GM23338 (cell line): ENCODE measurements around the gene TPK1. TPM values are rescaled to one million over a fixed set of nuclear protein-coding genes. Genes with fewer than 3 reads are reported as not detected.

Experiments used
- ATAC-seq: fragments of 200-7000 bp; cut with Tn5 transposase; 3 replicates; pipeline ENCODE4 v1.9.1; 2020
- DNase-seq: peaks from one replicate; pipeline ENCODE4 v3.0.0-alpha.2; 2015; ENCODE audit warnings: low spot score
- H2AFZ ChIP-seq: fragments of 200-600 bp; sonication (generic); 2 replicates; pipeline ENCODE4 v1.8.0; 2016; ENCODE audit warnings: antibody characterized with exemption, mild to moderate bottlenecking, moderate library complexity
- H3F3A ChIP-seq: fragments of 200-600 bp; sonication (generic); replicated peaks from 2 replicates; pipeline ENCODE4 v1.8.0; 2017; ENCODE audit warnings: antibody characterized with exemption, mixed run types, low read depth
- H3K27ac ChIP-seq: fragments of 200-600 bp; sonication (generic); 2 replicates; pipeline ENCODE4 v1.6.1; 2016; ENCODE audit warnings: low read depth
- H3K27me3 ChIP-seq: fragments of 200-600 bp; sonication (generic); 2 replicates; pipeline ENCODE4 v1.8.0; 2016; ENCODE audit warnings: mild to moderate bottlenecking, mixed run types, moderate library complexity; ENCODE audit not compliant: insufficient read depth
- H3K36me3 ChIP-seq: fragments of 200-600 bp; sonication (generic); 2 replicates; pipeline ENCODE4 v1.8.0; 2016; ENCODE audit warnings: mild to moderate bottlenecking; ENCODE audit not compliant: insufficient read depth
- H3K4me1 ChIP-seq: fragments of 200-600 bp; sonication (generic); 2 replicates; pipeline ENCODE4 v1.8.0; 2016; ENCODE audit warnings: mild to moderate bottlenecking, moderate library complexity; ENCODE audit not compliant: insufficient read depth
- H3K4me2 ChIP-seq: fragments of 200-600 bp; sonication (generic); 2 replicates; pipeline ENCODE4 v1.7.1; 2017; ENCODE audit warnings: mixed run types
- H3K4me3 ChIP-seq: fragments of 200-600 bp; sonication (generic); 2 replicates; pipeline ENCODE4 v1.6.1; 2016; ENCODE audit warnings: mixed run types
- H3K79me2 ChIP-seq: fragments of 200-600 bp; sonication (generic); replicated peaks from 2 replicates; pipeline ENCODE4 v1.8.0; 2017; ENCODE audit warnings: mild to moderate bottlenecking; ENCODE audit not compliant: insufficient read depth
- H3K9me2 ChIP-seq: fragments of 200-600 bp; sonication (generic); 2 replicates; pipeline ENCODE4 v1.8.0; 2017; ENCODE audit not compliant: insufficient read depth
- H4K20me1 ChIP-seq: fragments of 200-600 bp; sonication (generic); replicated peaks from 2 replicates; pipeline ENCODE4 v1.8.0; 2017; ENCODE audit warnings: mild to moderate bottlenecking; ENCODE audit not compliant: insufficient read depth
- H3K27ac Mint-ChIP-seq: 2 replicates; pipeline ENCODE4 v1.8.0; 2020; ENCODE audit warnings: inconsistent platforms, mild to moderate bottlenecking, moderate library complexity, mixed read lengths
- H3K27me3 Mint-ChIP-seq: 3 replicates; pipeline ENCODE4 v1.8.0; 2022; ENCODE audit warnings: low read depth, mild to moderate bottlenecking, moderate library complexity, mixed read lengths, inconsistent platforms; ENCODE audit not compliant: insufficient read depth, poor library complexity
- H3K36me3 Mint-ChIP-seq: 3 replicates; pipeline ENCODE4 v1.8.0; 2021; ENCODE audit warnings: low read depth, mild to moderate bottlenecking, inconsistent platforms, moderate library complexity, mixed read lengths
- H3K4me1 Mint-ChIP-seq: 3 replicates; pipeline ENCODE4 v1.8.0; 2020; ENCODE audit warnings: mild to moderate bottlenecking, inconsistent platforms, mixed read lengths
- H3K4me3 Mint-ChIP-seq: 3 replicates; pipeline ENCODE4 v1.8.0; 2021; ENCODE audit warnings: moderate library complexity, mild to moderate bottlenecking, inconsistent platforms, mixed read lengths
- H3K9me3 Mint-ChIP-seq: 3 replicates; pipeline ENCODE4 v1.8.0; 2020; ENCODE audit warnings: moderate library complexity, mild to moderate bottlenecking, inconsistent platforms, mixed read lengths
- CREB1 ChIP-seq: fragments of 250-450 bp; sonication (Bioruptor Pico); IDR thresholded peaks from 2 replicates; pipeline ENCODE4 v1.5.0; 2020; ENCODE audit warnings: low read depth, mild to moderate bottlenecking, moderate library complexity
- ETS1 ChIP-seq: IDR thresholded peaks from 2 replicates; pipeline ENCODE4 v1.6.1; 2016; ENCODE audit warnings: antibody characterized with exemption
- EZH2 ChIP-seq: fragments of 200-600 bp; sonication (generic); IDR thresholded peaks from one replicate; pipeline ENCODE4 v1.8.0; 2017; ENCODE audit warnings: antibody characterized with exemption, mild to moderate bottlenecking, low read depth; ENCODE audit not compliant: unreplicated experiment
- EZH2phosphoT487 ChIP-seq: fragments of 200-600 bp; sonication (generic); IDR thresholded peaks from one replicate; pipeline ENCODE4 v1.8.1; 2018; ENCODE audit warnings: antibody characterized with exemption; ENCODE audit not compliant: unreplicated experiment
- JUNB ChIP-seq: IDR thresholded peaks from one replicate; pipeline ENCODE4 v1.6.1; 2016; ENCODE audit warnings: antibody characterized with exemption; ENCODE audit not compliant: unreplicated experiment
- NANOG ChIP-seq: IDR thresholded peaks from 2 replicates; pipeline ENCODE4 v1.6.1; 2016; ENCODE audit warnings: antibody characterized with exemption, borderline replicate concordance
- POLR2AphosphoS5 ChIP-seq: IDR thresholded peaks from 2 replicates; pipeline ENCODE4 v1.6.1; 2016; ENCODE audit warnings: antibody characterized with exemption, low read depth
- STAT1 ChIP-seq: IDR thresholded peaks from one replicate; pipeline ENCODE4 v1.6.1; 2016; ENCODE audit warnings: antibody characterized with exemption; ENCODE audit not compliant: unreplicated experiment
- ZNF331 ChIP-seq: fragments of 250-450 bp; sonication (Bioruptor Pico); IDR thresholded peaks from 2 replicates; pipeline ENCODE4 v1.5.0; 2020; ENCODE audit warnings: low read depth, mild to moderate bottlenecking, moderate library complexity
- polyA plus RNA-seq: library from polyadenylated mRNA; unstranded; fragments of >200 nt; fragmentation: Nextera tagmentation; extraction: Ambion mirVana; gene quantifications from 2 replicates; pipeline ENCODE4 v1.2.1, GENCODE V29; 2016
- total RNA-seq: library from RNA; depleted of rRNA; stranded (reverse); fragments of >200 nt; shearing (Covaris generic); gene quantifications from 2 replicates; pipeline ENCODE4 v1.2.3, GENCODE V29; 2014
- TF ChIP-seq, protein P1 (sequence below): fragments of 250-450 bp; sonication (Bioruptor Pico); IDR thresholded peaks from 2 replicates; pipeline ENCODE4 v1.5.0; 2020; ENCODE audit warnings: mild to moderate bottlenecking, moderate library complexity
- TF ChIP-seq, protein P2 (sequence below): IDR thresholded peaks from one replicate; pipeline ENCODE4 v1.6.1; 2018; ENCODE audit warnings: antibody characterized with exemption; ENCODE audit not compliant: unreplicated experiment
- TF ChIP-seq, protein P3 (sequence below), 2 experiments: fragments of 200-600 bp in 1 of 2; sonication (generic) in 1 of 2; conservative IDR thresholded peaks; 2 replicates each; pipeline versions ENCODE4 v1.5.1 to v1.6.1; 2016 to 2017; ENCODE audit warnings: antibody characterized with exemption in 2 of 2, low read depth in 2 of 2, mild to moderate bottlenecking in 2 of 2, moderate library complexity in 1 of 2

TPK1 gene
- total and polyA plus RNA-seq, 2 experiments from 2014 or later, result 2.6 to 2.9 TPM

- TF ChIP-seq, protein P1, sequence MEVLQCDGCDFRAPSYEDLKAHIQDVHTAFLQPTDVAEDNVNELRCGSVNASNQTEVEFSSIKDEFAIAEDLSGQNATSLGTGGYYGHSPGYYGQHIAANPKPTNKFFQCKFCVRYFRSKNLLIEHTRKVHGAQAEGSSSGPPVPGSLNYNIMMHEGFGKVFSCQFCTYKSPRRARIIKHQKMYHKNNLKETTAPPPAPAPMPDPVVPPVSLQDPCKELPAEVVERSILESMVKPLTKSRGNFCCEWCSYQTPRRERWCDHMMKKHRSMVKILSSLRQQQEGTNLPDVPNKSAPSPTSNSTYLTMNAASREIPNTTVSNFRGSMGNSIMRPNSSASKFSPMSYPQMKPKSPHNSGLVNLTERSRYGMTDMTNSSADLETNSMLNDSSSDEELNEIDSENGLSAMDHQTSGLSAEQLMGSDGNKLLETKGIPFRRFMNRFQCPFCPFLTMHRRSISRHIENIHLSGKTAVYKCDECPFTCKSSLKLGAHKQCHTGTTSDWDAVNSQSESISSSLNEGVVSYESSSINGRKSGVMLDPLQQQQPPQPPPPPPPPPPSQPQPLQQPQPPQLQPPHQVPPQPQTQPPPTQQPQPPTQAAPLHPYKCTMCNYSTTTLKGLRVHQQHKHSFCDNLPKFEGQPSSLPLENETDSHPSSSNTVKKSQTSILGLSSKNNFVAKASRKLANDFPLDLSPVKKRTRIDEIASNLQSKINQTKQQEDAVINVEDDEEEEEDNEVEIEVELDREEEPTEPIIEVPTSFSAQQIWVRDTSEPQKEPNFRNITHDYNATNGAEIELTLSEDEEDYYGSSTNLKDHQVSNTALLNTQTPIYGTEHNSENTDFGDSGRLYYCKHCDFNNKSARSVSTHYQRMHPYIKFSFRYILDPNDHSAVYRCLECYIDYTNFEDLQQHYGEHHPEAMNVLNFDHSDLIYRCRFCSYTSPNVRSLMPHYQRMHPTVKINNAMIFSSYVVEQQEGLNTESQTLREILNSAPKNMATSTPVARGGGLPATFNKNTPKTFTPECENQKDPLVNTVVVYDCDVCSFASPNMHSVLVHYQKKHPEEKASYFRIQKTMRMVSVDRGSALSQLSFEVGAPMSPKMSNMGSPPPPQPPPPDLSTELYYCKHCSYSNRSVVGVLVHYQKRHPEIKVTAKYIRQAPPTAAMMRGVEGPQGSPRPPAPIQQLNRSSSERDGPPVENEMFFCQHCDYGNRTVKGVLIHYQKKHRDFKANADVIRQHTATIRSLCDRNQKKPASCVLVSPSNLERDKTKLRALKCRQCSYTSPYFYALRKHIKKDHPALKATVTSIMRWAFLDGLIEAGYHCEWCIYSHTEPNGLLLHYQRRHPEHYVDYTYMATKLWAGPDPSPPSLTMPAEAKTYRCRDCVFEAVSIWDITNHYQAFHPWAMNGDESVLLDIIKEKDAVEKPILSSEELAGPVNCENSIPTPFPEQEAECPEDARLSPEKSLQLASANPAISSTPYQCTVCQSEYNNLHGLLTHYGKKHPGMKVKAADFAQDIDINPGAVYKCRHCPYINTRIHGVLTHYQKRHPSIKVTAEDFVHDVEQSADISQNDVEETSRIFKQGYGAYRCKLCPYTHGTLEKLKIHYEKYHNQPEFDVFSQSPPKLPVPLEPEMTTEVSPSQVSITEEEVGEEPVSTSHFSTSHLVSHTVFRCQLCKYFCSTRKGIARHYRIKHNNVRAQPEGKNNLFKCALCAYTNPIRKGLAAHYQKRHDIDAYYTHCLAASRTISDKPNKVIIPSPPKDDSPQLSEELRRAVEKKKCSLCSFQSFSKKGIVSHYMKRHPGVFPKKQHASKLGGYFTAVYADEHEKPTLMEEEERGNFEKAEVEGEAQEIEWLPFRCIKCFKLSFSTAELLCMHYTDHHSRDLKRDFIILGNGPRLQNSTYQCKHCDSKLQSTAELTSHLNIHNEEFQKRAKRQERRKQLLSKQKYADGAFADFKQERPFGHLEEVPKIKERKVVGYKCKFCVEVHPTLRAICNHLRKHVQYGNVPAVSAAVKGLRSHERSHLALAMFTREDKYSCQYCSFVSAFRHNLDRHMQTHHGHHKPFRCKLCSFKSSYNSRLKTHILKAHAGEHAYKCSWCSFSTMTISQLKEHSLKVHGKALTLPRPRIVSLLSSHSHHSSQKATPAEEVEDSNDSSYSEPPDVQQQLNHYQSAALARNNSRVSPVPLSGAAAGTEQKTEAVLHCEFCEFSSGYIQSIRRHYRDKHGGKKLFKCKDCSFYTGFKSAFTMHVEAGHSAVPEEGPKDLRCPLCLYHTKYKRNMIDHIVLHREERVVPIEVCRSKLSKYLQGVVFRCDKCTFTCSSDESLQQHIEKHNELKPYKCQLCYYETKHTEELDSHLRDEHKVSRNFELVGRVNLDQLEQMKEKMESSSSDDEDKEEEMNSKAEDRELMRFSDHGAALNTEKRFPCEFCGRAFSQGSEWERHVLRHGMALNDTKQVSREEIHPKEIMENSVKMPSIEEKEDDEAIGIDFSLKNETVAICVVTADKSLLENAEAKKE (CRISPR knock-in tag), result no peak
- no peak for TF ChIP-seq JUNB
- no peak for TF ChIP-seq STAT1
- TF ChIP-seq ETS1, result no peak
- TF ChIP-seq POLR2AphosphoS5, result no peak
- no peak for TF ChIP-seq NANOG
- TF ChIP-seq CREB1, result no peak
Measured at GRCh38 chr7:144671429-144671828, 164.4 kb downstream of the TPK1 start (continued).

DNA sequence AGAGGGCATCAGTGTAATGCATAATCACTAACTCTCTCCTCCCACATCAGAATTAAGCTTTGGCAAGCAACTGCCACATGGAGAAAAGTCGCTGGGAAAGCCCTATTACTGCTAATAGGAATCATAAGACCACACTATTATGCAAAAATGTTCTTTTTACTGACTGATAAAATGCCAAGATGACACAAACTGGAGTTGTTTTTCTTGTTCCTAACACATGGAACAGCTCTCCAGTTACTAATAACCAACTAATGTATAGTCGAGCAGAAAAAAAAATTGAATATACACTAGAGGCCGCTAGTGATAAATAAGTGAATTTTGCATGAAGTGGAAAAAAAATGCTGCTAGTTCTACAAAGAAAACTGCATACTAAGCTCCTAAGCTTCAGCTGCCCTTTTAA is 165.6 kb downstream of the TPK1 start:
- Mint-ChIP-seq H3K27ac (no peak overlapping the region), H3K4me1 (peaks cover 19% of the 10 kb centered on the region; the same call in 2 of the 3 replicates), H3K4me3 (no peak overlapping the region), H3K27me3 (no peaks in the 10 kb centered on the region), H3K36me3 (no peaks in the 10 kb centered on the region), H3K9me3 (no peaks in the 10 kb centered on the region)
- DNase-seq, result peak; percentile 21
- no peaks in the 10 kb centered on the region for H3K9me2 ChIP-seq
- no peak overlapping the region for H3K4me3 ChIP-seq
- no peak overlapping the region for H2AFZ ChIP-seq
- no peaks in the 10 kb centered on the region for H3K27me3 ChIP-seq
- H3K27ac ChIP-seq, result no peak overlapping the region
- H3K36me3 ChIP-seq, result no peaks in the 10 kb centered on the region
- peaks cover 19% of the 10 kb centered on the region for H3K4me1 ChIP-seq
- no peak for ATAC-seq
- H4K20me1 ChIP-seq, result no peaks in the 10 kb centered on the region
- H3K4me2 ChIP-seq, result no peak overlapping the region
- no peaks in the 10 kb centered on the region for H3F3A ChIP-seq
- no peaks in the 10 kb centered on the region for H3K79me2 ChIP-seq
- TF ChIP-seq, protein P2, sequence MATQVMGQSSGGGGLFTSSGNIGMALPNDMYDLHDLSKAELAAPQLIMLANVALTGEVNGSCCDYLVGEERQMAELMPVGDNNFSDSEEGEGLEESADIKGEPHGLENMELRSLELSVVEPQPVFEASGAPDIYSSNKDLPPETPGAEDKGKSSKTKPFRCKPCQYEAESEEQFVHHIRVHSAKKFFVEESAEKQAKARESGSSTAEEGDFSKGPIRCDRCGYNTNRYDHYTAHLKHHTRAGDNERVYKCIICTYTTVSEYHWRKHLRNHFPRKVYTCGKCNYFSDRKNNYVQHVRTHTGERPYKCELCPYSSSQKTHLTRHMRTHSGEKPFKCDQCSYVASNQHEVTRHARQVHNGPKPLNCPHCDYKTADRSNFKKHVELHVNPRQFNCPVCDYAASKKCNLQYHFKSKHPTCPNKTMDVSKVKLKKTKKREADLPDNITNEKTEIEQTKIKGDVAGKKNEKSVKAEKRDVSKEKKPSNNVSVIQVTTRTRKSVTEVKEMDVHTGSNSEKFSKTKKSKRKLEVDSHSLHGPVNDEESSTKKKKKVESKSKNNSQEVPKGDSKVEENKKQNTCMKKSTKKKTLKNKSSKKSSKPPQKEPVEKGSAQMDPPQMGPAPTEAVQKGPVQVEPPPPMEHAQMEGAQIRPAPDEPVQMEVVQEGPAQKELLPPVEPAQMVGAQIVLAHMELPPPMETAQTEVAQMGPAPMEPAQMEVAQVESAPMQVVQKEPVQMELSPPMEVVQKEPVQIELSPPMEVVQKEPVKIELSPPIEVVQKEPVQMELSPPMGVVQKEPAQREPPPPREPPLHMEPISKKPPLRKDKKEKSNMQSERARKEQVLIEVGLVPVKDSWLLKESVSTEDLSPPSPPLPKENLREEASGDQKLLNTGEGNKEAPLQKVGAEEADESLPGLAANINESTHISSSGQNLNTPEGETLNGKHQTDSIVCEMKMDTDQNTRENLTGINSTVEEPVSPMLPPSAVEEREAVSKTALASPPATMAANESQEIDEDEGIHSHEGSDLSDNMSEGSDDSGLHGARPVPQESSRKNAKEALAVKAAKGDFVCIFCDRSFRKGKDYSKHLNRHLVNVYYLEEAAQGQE, result no peak
- TF ChIP-seq CREB1 (no peak), ZNF331 (CRISPR knock-in tag) (no peak), EZH2phosphoT487 (no peak), EZH2 (no peak), STAT1 (no peak)
- TF ChIP-seq, protein P3, sequence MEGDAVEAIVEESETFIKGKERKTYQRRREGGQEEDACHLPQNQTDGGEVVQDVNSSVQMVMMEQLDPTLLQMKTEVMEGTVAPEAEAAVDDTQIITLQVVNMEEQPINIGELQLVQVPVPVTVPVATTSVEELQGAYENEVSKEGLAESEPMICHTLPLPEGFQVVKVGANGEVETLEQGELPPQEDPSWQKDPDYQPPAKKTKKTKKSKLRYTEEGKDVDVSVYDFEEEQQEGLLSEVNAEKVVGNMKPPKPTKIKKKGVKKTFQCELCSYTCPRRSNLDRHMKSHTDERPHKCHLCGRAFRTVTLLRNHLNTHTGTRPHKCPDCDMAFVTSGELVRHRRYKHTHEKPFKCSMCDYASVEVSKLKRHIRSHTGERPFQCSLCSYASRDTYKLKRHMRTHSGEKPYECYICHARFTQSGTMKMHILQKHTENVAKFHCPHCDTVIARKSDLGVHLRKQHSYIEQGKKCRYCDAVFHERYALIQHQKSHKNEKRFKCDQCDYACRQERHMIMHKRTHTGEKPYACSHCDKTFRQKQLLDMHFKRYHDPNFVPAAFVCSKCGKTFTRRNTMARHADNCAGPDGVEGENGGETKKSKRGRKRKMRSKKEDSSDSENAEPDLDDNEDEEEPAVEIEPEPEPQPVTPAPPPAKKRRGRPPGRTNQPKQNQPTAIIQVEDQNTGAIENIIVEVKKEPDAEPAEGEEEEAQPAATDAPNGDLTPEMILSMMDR (conservative IDR thresholded peaks at IDR 0.05; ENCODE audit: low read depth in 2 of 2), result peak in 1 of 2 experiments; percentile 33; a peak in 2 of 4 replicates
